T-helper 1 cell (primary cell): ENCODE results near the gene STC2.
"Not testable (repeated sequence)": the region's sequence is repeated elsewhere in the genome, so short reads cannot be mapped to it uniquely, and the experiment has no call there.

Experiments
- DNase-seq, 5 donors: peaks; one replicate each; pipeline ENCODE4 v3.0.0-alpha.2; 2012 to 2020

Gene STC2

GRCh38 chr5:173294673-173295320 is 33.4 kb downstream of the STC2 start:
- DNase-seq, result no peak

GRCh38 chr5:173293817-173294672 is 34.2 kb downstream of the STC2 start:
- DNase-seq, result peak in 3 of 5 donors; percentile 37 to 63 (median 47)

GRCh38 chr5:173291722-173292658 is 36.2 kb downstream of the STC2 start:
- no peak for DNase-seq

- DNase-seq, result no peak
These were observed 37.6 kb downstream of the STC2 start for GRCh38 chr5:173290477-173291131.

DNA sequence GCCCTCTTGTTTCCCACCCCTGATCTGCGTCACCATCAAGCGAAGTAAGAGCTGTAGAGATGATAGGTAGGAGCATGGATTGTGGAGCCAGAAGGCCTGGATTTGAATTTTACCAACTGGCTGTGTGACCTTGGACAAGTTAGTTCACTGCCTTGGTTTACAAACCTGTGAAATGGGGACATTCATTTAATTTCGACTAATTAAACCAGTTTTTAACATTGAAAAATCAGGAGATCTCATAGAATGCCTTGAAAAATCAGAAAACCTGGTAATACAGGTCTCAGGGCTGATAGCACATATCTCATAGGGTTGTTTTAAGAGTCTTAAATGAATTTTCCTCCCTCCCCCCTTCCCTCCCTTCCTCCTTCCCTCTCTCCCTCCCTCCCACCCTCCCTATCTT is 38.8 kb downstream of the STC2 start:
- DNase-seq, result no peak

DNA sequence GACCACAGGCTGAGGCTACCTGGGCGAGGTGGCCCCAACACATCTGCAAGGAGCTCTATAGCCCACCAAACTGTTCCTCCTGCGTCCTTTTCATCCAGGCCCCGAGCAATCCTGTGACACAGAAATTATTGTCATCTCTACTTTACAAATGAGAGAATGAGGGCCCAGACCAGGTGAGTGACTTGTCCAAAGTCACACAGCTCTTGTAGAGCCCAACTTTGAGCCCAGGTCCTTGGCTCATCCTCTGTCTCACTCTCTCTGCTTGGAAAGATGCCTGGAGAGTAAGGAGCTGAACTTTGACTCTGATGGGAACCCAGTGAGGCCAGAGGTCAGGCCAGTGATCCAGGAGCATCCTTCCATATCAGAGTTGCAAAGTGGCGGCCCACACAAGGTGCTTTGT is 39.6 kb downstream of the STC2 start:
- no peak for DNase-seq

DNA sequence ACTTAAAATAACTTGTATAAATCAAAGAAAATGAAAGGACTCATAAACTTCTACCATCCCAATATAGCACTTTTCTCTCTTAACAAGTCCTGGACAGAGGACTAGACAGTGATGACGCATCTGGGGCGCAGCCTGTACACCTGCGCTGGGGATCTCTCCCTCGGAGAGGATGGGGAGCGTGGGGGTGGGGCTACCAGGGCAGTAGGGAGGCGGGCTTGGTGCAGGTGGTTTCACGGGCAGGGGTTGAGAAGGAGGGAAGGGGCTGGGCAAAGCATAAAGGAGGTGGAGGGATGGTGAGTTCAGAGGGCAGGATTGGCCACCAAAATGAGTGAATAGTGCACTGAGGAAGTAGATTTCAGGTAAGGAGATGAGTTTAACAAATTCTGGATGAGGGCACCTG is 41.1 kb downstream of the STC2 start:
- DNase-seq, result no peak

DNA sequence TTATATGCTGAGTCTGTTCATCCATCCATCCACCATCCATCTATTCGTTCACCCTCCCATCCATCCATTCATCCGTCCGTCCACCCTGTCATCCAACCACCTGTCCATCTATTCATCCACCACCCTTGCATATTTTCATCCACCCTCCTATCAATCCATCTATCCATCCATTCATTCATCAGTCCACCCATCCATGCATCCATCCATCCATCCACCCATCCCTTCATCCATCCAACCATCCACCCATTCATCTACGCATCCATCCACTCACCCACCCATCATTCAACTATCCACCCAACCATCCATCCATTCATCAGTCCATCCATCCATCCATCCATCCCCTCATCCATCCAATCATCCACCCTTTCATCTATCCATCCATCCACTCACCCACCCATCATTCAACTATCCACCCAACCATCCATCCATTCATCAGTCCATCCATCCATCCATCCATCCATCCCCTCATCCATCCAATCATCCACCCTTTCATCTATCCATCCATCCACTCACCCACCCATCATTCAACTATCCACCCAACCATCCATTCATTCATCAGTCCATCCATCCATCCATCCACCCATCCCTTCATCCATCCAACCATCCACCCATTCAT is 43.8 kb downstream of the STC2 start:
- not testable (repeated sequence) for DNase-seq

- peak in 4 of 5 donors; percentile 34 to 69 (median 46) for DNase-seq
These were observed 44.6 kb downstream of the STC2 start for GRCh38 chr5:173283318-173284288.

DNA sequence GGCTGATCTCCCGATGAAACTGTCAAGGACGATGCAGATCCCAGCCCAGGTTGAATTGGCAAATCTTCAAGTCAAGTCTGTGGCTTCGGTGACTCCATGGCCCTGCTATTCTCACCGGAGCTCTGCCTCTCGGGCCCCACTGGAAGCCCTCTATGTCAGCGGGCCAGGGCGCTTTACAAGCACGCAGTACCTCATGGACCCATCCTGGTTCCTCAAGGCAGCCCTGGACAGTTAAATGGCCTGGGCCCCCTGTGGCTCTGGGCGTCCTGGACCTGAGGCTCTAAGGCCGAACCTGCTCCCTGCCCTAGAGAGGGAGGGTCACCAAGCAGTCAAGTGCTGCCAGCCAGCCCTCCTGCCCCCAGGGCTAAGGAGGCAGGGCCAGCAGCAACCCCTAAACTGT is 45.3 kb downstream of the STC2 start:
- DNase-seq, result no peak

GRCh38 chr5:173281910-173282309 is 46.3 kb downstream of the STC2 start:
- DNase-seq, result no peak

DNA sequence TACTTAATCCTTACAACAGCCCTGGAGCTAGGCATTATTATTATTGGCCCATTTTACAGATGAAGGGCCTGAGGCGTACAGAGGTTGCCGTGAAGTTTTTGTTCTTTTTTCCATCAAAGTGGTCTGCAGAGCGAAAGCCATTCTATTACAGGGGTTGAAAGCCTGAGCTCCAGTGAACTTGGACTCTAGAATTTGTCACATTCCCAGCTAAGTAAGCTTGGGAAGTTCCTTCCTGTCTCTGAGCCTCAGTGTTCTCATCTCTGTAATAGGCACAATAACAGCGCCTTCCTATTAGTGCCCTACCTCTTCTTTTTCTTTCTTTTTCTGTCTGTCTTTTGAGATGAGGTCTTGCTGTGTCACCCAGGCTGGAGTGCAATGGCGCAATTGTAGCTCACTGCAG is 49.0 kb downstream of the STC2 start:
- DNase-seq, result no peak

DNA sequence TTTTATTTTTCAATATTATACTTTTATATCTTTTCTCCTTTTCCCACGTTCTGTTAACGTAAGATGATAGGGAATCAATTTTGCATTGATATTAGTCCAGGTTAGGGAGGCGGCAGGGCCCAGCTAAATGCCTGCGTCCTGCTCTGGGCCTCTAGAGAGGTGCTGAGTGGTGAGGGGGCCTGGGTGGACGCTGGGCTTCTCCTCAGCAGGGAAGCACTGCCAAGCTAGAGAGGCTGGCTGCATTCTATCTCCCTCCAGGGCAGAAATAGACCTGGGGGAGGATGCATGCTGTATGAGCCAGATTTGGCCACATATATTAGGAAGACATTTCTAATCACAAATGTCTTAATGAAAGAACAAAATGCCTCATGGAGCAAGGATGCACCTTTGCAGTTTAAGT is 49.6 kb downstream of the STC2 start:
- DNase-seq, result no peak

GRCh38 chr5:173278172-173278571 is 50.0 kb downstream of the STC2 start:
- no peak for DNase-seq

DNA sequence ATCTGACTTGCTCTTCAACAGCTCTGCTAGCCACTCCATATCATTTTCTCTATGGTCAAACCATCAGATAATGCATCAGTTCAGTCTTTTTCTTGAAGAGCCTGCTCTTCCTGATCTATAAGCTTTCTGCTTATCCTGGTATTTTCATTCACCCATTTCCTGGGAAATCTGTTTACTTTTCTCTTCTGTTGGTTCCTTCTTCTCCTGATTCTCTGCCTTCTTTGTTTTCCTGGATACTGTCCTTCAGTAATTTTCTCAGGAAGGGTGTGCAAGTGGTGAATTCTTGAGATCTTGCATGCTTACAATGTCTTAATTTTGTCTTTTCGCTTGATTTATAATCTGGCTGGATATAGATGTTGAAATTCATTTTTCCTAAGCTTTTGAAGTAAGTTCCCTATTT is 53.4 kb downstream of the STC2 start:
- DNase-seq, result no peak

GRCh38 chr5:173271419-173271818 is 56.8 kb downstream of the STC2 start:
- no peak for DNase-seq

- DNase-seq, result no peak
These were observed 59.3 kb downstream of the STC2 start for GRCh38 chr5:173268750-173269432.

DNA sequence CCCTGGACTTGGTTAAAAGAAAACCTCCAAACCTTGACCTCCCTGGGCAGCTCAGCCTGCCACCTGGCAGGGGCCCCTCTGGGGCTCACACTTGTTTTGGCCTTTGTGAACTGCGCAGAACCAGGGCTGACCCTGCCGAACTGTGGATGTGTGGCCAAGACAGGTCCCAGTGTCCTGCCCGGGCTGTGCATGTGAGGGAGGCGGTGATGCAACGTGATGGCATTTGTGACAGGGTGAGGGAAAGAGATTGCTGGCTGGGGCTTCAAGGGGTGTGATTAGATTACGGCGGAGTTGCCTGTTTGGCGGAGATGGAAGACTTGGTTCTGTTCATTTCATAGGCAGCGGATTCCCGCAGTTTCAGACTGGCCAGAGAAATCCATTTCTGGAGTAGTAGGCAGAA is 62.8 kb downstream of the STC2 start:
- DNase-seq, result no peak
